ENCODE results near the gene SEC23A. TPM values are rescaled to one million over a fixed set of nuclear protein-coding genes. Genes with fewer than 3 reads are reported as not detected.
"Not testable (repeated sequence)": the region's sequence is repeated elsewhere in the genome, so short reads cannot be mapped to it uniquely, and the experiment has no call there.

SEC23A gene
- total RNA-seq, 4 donors from 2014 or later: 24.4 to 64.4 (median 41.3) TPM

DNA sequence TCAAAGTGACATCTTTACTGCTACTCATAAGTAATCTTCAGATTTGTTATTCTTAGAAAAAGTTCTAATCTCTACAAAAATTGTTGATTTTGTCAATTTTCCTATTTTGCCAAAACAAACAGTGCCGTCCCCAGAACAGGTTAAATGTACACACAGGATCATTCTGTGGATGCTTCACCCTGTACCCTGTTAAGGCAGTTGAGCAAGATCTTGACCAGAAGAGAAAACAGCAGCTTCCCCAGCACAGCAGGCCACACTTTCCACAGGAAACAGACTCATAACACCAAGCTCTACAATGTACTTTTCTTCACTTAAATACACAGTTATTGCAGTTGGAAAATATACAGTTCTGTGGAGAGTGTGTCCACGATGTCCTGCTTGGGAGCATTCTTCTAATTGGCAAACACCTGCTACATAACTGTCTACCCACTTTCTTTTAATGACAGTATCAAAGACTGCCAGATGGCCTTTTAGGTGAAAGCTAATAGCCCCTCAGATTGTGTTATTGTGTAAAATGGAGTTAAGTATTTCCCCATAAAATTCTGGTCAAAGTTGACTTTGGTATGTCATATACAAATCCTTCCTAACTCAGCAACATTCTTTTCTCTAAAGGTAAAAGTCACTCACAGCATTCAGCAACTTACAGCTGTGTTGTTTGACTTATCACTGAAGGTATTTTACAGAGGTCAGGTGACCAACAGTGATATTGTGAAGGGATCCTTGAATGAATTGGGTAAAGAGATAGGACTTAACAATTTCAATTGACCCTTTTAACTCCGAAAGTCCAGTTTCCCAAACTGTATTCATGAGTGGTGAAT, 77.0 kb downstream of the SEC23A start:
- DNase-seq (ENCODE audit: low spot score in 2 of 2): no peak
- TF ChIP-seq POLR2A (IDR thresholded peaks at IDR 0.05): no peak
- H3K4me3 ChIP-seq (ENCODE audit: low read depth, poor library complexity, severe bottlenecking): no peak overlapping the region
- intact Hi-C loops (cut with DNase I; ENCODE audit: low total_unique reads): no loop called here
- WGBS, 2 donors: 74 to 82% methylated on average over 3 of the region's 3 CpGs

DNA sequence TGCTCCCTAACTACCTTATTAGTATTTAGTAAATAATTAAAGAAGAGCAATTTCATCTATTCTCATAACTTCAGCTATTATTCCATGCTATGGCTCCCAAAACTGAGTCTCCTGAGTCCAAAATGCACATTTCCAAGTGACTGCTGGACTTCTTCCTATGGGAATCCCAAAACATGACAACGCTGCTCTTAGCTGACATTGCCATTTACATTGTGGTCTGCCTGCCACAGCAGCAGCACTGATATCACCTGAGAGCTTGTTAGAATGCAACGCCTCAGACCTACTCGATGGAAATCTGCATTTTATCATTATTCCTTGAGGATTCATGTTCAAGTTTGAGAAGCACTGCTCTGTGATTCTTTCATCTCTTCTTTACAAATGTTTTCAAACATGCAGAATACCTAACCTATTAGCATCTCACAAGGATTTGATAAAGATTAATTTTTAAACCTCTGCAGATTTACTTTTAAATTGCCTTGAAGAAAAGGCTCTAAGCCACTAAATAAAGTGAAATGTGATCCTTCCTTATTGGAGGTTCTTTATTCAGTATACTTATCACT, 77.7 kb downstream of the SEC23A start:
- WGBS, 2 donors: 90 to 92% methylated on average over 3 of the region's 3 CpGs
- DNase-seq (ENCODE audit: low spot score in 2 of 2): no peak

DNA sequence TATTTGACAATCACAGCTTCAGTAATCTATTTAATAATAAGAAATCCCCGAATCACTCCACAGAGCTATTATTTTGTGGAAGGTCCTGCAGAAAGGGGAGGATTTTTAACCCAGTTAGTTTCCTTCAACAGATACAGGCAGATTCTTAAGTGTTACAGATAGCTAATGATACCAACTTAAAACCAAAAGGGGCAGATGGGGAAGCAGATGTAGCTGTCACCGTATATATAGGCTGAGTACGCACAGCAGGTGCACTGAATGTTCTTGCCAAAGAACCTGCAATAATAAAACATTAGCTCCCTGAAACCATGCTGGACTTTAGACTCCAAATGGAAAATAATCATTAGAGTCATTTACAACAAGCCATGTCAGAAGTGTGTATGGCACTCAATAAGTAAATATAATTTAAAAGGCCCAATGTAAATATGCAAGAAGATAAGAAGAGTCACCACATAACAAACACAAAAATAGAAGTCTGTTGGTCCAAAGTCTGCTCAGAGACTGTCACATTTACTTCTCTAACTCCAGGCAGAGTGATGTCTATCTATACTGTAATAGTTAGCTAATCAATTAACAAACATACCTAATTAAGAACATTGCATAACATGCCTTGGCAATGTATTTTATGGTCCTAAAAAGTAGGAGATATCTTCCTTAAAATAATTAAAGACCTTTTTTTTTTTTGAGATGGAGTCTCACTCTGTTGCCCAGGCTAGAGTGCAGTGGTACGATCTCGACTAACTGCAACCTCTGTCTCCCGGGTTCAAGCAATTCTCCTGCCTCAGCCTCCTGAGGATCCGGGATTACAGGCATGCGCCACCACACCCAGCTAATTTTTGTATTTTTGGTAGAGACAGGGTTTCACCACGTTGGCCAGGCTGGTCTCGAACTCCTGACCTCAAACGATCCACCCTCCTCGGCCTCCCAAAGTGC, 78.8 kb downstream of the SEC23A start:
- intact Hi-C loops (cut with DNase I; ENCODE audit: low total_unique reads): no loop called here
- TF ChIP-seq POLR2A (IDR thresholded peaks at IDR 0.05): no peak
- TF ChIP-seq, protein P1, sequence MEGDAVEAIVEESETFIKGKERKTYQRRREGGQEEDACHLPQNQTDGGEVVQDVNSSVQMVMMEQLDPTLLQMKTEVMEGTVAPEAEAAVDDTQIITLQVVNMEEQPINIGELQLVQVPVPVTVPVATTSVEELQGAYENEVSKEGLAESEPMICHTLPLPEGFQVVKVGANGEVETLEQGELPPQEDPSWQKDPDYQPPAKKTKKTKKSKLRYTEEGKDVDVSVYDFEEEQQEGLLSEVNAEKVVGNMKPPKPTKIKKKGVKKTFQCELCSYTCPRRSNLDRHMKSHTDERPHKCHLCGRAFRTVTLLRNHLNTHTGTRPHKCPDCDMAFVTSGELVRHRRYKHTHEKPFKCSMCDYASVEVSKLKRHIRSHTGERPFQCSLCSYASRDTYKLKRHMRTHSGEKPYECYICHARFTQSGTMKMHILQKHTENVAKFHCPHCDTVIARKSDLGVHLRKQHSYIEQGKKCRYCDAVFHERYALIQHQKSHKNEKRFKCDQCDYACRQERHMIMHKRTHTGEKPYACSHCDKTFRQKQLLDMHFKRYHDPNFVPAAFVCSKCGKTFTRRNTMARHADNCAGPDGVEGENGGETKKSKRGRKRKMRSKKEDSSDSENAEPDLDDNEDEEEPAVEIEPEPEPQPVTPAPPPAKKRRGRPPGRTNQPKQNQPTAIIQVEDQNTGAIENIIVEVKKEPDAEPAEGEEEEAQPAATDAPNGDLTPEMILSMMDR (IDR thresholded peaks at IDR 0.05): no peak
- WGBS, 2 donors: 86 to 90% methylated on average over 12 of the region's 12 CpGs
- DNase-seq (ENCODE audit: low spot score in 2 of 2): no peak
- no peak overlapping the region for H3K4me3 ChIP-seq (ENCODE audit: low read depth, poor library complexity, severe bottlenecking)

More for the DNA sequence above, 77.7 kb downstream of the SEC23A start:
- intact Hi-C loops (cut with DNase I; ENCODE audit: low total_unique reads): no loop called here
- H3K4me3 ChIP-seq (ENCODE audit: low read depth, poor library complexity, severe bottlenecking): no peak overlapping the region
- TF ChIP-seq POLR2A (IDR thresholded peaks at IDR 0.05): no peak
- TF ChIP-seq, protein P1 (IDR thresholded peaks at IDR 0.05): no peak

DNA sequence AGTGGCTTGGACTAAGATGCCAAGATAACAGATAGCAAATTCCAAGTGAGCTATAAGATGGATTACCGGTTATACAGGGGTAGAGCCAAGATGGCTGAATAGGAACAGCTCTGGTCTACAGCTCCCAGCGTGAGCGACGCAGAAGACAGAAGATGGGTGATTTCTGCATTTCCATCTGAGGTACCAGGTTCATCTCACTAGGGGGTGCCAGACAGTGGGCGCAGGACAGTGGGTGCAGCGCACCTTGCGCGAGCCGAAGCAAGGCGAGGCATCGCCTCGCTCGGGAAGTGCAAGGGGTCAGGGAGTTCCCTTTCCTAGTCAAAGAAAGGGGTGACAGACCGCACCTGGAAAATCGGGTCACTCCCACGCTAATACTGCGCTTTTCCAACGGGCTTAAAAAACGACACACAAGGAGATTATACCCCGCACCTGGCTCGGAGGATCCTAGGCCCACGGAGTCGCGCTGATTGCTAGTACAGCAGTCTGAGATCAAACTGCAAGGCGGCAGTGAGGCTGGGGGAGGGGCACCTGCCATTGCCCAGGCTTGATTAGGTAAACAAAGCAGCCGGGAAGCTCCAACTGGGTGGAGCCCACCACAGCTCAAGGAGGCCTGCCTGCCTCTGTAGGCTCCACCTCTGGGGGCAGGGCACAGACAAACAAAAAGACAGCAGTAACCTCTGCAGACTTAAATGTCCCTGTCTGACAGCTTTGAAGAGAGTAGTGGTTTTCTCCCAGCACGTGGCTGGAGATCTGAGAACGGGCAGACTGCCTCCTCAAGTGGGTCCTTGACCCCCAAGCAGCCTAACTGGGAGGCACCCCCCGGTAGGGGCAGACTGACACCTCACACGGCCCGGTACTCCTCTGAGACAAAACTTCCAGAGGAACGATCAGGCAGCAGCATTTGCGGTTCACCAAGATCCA, 85.7 kb downstream of the SEC23A start:
- not testable (repeated sequence) for H3K4me3 ChIP-seq (ENCODE audit: low read depth, poor library complexity, severe bottlenecking); DNase-seq (ENCODE audit: low spot score in 2 of 2)
- WGBS, 2 donors: 75 to 88% methylated on average over 31 to 33 of the region's 33 CpGs
- intact Hi-C loops (cut with DNase I; ENCODE audit: low total_unique reads): loop anchor here (10.0 kb wide), 1 partner anchor 293 kb away; no protein-coding TSS in a partner anchor

DNA sequence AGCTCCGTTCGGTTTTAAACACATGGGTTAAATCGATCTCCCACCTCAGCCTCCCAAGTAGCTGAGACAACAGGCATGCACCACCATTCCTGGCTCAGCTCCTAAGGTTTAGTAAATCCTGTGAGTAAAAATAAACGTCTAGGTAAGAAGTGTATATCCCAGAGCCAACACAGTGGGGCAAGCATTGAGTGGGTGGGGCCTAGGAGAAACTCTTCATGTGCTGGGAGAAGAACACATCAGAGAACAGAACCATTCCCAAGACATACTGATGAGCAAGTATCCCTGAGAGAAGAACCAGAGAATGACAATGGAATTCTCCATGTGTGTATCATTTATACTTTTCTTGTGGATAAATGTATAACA, 86.3 kb downstream of the SEC23A start:
- WGBS, 2 donors: 72 to 84% methylated on average over 4 of the region's 4 CpGs
- intact Hi-C loops (cut with DNase I; ENCODE audit: low total_unique reads): loop anchor here (10.0 kb wide), 1 partner anchor 292 kb away; no protein-coding TSS in a partner anchor
- DNase-seq (ENCODE audit: low spot score in 2 of 2): no peak
- no peak for TF ChIP-seq POLR2A (IDR thresholded peaks at IDR 0.05)
- TF ChIP-seq, protein P1 (IDR thresholded peaks at IDR 0.05): no peak
- H3K4me3 ChIP-seq (ENCODE audit: low read depth, poor library complexity, severe bottlenecking): no peak overlapping the region

DNA sequence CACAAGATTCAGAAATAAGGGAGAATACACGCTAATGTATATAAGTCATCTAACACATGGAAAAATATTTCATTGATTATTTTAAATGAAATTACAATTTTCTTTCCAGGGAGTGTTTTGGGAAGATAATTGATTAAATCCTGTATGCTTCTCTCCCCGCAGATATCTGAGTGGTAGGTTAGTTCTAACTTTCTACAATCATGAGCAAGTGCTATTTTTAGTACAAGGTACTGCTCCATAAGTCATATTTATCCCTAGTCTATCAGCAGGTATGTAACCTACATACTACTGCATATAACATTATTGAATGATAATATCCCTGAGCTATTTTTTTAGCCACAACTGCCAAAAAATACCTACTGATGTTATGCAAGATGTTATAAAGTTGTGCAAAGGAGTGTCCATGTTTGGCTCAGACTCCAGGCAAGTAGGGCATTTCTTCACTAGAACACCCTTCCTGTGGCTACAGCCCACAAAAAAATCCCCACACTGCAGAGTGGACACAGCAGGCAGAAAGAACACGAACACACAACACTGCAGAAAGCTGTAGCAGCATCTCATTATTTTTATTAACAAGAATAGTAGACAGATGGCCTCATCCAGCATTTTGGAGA, 87.0 kb downstream of the SEC23A start:
- TF ChIP-seq, protein P1 (IDR thresholded peaks at IDR 0.05): no peak
- no peak for TF ChIP-seq POLR2A (IDR thresholded peaks at IDR 0.05)
- DNase-seq (ENCODE audit: low spot score in 2 of 2): no peak
- intact Hi-C loops (cut with DNase I; ENCODE audit: low total_unique reads): loop anchor here (10.0 kb wide), 1 partner anchor 291 kb away; no protein-coding TSS in a partner anchor
- WGBS, 2 donors: 87 to 89% methylated on average over 3 of the region's 3 CpGs
- H3K4me3 ChIP-seq (ENCODE audit: low read depth, poor library complexity, severe bottlenecking): no peak overlapping the region

All from lower leg skin (tissue), 4 donors.